Measurements from ENCODE around the gene KNCN. TPM values are rescaled to one million over a fixed set of nuclear protein-coding genes. Genes with fewer than 3 reads are reported as not detected.

The KNCN gene
- total RNA-seq, 4 donors from 2014 or later: not detected

DNA sequence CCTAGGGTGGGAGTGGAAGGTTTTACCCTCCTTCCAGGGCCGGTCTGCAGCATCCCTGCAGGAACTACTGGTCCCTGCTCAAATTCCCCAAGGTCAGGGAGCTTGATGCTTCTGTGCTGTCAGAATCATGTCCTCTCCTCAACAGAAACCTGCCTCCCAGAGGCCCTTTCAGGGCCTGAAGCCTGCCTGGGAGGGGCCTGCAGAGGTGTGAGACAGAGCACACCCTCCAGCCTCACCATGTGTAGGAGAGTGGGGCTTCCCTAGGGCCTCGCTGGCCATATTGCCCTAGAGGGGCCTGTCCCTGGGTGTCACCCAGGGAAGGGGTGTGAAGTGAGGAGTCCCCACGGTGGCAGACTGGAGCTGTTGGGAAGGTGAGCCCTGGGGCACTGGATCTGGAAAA, 21.1 kb downstream of the KNCN start:
- TF ChIP-seq, protein P1, sequence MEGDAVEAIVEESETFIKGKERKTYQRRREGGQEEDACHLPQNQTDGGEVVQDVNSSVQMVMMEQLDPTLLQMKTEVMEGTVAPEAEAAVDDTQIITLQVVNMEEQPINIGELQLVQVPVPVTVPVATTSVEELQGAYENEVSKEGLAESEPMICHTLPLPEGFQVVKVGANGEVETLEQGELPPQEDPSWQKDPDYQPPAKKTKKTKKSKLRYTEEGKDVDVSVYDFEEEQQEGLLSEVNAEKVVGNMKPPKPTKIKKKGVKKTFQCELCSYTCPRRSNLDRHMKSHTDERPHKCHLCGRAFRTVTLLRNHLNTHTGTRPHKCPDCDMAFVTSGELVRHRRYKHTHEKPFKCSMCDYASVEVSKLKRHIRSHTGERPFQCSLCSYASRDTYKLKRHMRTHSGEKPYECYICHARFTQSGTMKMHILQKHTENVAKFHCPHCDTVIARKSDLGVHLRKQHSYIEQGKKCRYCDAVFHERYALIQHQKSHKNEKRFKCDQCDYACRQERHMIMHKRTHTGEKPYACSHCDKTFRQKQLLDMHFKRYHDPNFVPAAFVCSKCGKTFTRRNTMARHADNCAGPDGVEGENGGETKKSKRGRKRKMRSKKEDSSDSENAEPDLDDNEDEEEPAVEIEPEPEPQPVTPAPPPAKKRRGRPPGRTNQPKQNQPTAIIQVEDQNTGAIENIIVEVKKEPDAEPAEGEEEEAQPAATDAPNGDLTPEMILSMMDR (IDR thresholded peaks at IDR 0.05): no peak
- no peak for DNase-seq (ENCODE audit: low spot score)
- no peak for ATAC-seq (ENCODE audit: low FRiP score)

- DNase-seq (ENCODE audit: low spot score) (no peak), ATAC-seq (ENCODE audit: low FRiP score) (no peak)
- TF ChIP-seq, protein P1 (IDR thresholded peaks at IDR 0.05): no peak
These were observed 22.3 kb downstream of the KNCN start for GRCh38 chr1:46529031-46529630.

DNA sequence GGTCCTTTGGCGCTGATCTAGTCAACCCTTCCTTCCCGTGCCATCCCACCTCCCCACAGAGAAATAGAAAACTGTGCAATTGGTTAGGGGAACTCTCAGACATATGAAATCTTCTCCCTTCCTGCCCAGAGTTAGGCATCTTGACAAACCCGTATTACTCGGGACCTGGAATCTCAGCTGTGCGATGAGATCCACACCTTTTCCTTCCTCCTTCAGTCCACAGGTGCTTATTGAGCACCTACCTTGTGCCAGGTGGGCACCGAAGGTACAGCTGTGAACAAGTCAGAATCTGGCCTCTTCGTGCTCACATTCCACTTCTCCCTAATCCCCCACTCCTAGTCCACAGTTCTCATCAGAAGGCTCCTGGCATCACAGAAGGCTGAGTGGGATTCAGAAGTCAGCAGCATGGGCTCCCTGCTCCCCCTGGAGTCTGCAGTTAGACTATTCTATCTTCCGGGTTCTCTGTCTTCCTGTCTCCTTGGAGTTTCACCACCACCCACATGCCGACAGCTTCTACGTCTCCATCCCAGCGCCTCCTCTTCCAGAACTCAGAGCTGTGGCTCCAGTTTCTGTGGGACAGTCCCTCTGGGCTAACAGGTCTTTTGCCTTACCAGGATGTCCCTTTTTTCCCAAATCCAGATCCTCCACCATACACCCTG, 23.0 kb downstream of the KNCN start:
- TF ChIP-seq, protein P1 (IDR thresholded peaks at IDR 0.05): no peak
- DNase-seq (ENCODE audit: low spot score) (no peak), ATAC-seq (ENCODE audit: low FRiP score) (no peak)

DNA sequence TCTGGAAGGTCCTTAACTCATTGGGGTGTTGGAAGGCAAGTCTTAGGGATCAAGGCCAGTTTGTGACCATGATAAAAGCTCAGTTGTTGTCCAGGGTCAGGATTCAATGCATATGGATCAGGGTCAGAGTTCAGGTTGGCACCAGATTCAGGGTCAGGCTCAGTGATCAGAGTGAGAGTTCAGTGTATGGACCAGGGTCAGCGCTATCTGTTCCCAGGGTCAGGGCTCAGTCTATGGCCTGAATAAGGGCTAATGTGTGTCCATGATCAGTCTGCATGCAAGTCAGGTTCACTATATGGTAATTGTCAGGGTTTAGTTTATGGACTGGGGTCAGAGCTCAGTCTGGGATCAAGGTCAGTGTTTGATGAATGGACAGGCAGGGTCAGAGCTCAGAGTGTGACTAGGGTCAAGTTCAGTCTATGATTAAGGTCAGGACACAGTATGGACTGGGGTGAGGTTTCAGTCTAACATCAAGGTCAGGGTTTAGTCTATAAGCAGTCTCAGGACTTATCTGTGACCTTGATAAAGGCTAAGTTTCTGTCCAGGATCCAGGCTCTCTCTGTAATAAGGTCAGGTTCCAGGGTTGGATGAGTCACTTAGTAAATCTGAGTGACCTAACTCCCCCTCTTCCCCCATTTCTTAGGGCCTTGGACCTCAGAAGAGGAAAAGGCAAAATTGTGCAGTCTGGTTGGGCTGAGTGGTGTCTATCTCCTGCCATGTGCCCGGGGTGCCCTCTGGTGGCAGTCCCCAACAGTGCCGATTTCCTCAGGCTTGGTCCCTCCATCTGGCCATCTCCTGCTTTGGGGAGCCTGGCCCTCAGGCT, 23.8 kb downstream of the KNCN start:
- TF ChIP-seq, protein P1 (IDR thresholded peaks at IDR 0.05): peak in 2 of 3 donors; percentile 37 to 48
- peak; percentile 78 for ATAC-seq (ENCODE audit: low FRiP score)
- DNase-seq (ENCODE audit: low spot score): peak; percentile 81

- TF ChIP-seq, protein P1 (IDR thresholded peaks at IDR 0.05): no peak
- no peak for ATAC-seq (ENCODE audit: low FRiP score)
These were observed 24.7 kb downstream of the KNCN start for GRCh38 chr1:46526691-46527291.

DNA sequence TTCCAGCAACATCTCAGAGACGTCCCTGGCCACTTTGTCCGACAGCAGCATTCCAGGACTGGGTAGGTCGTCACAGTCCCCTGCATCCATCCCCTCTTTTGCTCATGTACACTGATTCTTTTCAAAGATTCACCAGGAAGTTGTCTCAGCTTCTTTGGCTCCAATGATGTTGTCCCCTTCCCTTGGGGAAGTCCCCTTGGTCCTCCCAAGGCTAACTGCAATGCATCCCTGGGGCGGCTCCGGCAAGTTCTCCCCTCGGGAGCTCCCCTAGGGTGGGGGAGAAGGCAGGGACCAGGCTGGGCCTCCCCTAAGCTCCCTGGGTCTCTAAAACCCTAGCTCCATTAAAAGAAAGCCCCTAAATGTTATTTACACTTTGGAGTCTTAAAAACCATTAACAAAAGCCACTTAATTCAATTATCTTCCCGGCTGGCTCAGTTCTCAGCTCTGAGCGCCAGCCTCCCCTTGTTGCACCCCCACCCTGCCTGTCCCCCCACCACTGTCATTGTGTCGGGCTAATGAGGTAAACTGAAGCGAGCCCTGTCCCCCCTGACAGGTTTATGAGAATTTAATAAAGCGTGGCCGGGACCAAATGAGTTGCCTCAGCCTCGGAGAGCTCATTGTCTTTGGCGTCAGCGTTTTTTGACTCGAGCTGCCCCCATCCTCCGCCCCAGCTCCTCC, 25.3 kb downstream of the KNCN start:
- TF ChIP-seq, protein P1 (IDR thresholded peaks at IDR 0.05): no peak
- DNase-seq (ENCODE audit: low spot score) (no peak), ATAC-seq (ENCODE audit: low FRiP score) (no peak)

More at GRCh38 chr1:46526691-46527291, 24.7 kb downstream of the KNCN start:
- DNase-seq (ENCODE audit: low spot score): no peak

Data from omental fat pad (tissue), 4 donors.